GM15510 (cell line): Measurements from ENCODE around the gene DALRD3.

ENCODE experiments used
- POLR2A ChIP-seq: IDR thresholded peaks from 3 replicates; pipeline ENCODE4 v1.6.1; 2011; ENCODE audit warnings: borderline replicate concordance; ENCODE audit not compliant: insufficient read length; ENCODE audit errors: extremely low read depth

DALRD3 gene

GRCh38 chr3:49015765-49016164 is 2.6 kb downstream of the DALRD3 start:
- TF ChIP-seq POLR2A, result no peak

- TF ChIP-seq POLR2A, result no peak
Measured at GRCh38 chr3:49015072-49015471, 3.3 kb downstream of the DALRD3 start.

DNA sequence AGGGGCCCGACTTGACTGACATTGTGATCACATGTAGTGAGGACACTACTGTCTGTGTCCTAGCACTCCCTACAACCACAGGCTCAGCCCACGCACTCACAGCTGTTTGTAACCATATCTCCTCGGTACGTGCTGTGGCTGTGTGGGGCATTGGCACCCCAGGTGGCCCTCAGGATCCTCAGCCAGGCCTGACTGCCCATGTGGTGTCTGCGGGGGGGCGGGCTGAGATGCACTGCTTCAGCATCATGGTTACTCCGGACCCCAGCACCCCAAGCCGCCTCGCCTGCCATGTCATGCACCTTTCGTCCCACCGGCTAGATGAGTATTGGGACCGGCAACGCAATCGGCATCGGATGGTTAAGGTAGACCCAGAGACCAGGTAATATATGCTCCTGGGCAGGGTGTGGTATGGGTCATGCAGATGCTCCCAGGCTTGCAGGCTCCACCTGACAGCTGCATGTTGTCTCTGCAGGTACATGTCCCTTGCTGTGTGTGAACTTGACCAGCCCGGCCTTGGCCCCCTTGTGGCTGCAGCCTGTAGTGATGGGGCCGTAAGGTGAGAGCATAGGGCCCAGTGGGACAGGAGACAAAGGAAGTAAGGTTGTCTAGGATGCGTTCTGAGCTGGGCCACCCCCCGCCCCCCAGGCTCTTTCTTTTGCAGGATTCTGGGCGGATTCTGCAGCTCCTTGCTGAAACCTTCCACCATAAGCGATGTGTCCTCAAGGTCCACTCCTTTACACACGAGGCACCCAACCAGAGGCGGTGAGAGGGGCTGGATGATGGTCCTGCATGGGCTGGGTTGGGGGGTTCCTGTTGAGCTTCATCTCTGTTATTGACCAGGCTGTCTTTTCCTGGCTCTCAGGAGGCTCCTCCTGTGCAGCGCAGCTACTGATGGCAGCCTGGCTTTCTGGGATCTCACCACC is 4.4 kb downstream of the DALRD3 start:
- no peak for TF ChIP-seq POLR2A

- no peak for TF ChIP-seq POLR2A
Measured at GRCh38 chr3:49013113-49013737, 5.2 kb downstream of the DALRD3 start.

- no peak for TF ChIP-seq POLR2A
Measured at GRCh38 chr3:49012441-49013017, 5.9 kb downstream of the DALRD3 start.

DNA sequence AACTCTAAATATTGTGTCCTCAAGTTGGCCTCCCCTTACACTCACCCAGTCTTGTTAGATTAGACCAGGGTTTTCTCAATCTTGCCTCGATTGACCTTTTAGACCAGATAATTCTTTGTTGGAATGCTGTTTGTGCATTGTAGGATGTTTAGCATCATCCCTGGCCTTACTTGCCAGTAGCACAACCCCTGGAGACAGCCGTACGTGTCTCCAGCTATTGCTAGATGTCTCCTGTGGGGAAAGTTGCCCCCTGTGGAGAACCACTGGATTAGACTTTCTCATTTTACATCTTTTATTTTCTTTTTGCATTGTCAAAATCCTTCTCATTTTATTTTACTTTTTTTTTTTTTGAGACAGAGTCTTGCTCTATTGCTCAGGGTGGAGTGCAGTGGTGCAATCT is 9.0 kb downstream of the DALRD3 start:
- no peak for TF ChIP-seq POLR2A

- TF ChIP-seq POLR2A, result no peak
Measured at GRCh38 chr3:49007771-49008528, 10.4 kb downstream of the DALRD3 start.

DNA sequence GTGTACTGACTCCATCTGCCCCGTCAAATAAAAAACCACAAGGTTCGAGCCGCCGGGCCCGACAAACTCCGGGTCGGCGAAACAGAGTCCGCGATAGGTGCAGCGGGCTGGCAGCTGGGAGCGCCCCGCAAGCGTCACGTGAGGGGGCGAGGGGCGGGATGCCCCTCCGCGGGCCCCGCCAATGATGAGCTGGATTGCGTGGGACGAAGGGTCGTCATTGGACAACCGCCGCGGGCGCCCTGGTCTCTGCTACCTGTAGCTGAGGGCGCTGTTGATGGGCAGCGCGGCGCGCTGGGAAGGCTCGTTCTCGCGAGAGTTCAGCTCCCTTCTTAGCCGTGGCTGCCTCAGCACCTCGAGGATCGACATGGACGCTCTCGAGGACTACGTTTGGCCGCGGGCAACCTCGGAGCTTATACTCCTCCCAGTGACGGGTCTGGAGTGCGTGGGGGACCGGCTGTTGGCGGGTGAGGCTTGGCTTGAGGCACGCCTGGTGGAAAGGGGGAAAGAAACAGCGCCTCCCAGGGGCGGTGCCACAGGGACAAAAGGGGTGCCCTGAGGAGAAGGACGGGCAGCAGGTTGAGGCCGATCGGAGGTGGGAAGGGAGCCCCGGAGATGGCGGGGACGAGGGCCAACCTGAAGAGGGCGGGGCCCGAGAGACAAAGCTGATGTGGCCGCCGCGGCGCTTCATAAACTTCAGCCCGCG is 11.2 kb downstream of the DALRD3 start, which contains the start of gene WDR6:
TSS of gene WDR6 (plus strand) at position 324 of the 703 bp plus-strand sequence. CDS start at position 365, 41 bp downstream.
- peak; percentile 89 for TF ChIP-seq POLR2A

DNA sequence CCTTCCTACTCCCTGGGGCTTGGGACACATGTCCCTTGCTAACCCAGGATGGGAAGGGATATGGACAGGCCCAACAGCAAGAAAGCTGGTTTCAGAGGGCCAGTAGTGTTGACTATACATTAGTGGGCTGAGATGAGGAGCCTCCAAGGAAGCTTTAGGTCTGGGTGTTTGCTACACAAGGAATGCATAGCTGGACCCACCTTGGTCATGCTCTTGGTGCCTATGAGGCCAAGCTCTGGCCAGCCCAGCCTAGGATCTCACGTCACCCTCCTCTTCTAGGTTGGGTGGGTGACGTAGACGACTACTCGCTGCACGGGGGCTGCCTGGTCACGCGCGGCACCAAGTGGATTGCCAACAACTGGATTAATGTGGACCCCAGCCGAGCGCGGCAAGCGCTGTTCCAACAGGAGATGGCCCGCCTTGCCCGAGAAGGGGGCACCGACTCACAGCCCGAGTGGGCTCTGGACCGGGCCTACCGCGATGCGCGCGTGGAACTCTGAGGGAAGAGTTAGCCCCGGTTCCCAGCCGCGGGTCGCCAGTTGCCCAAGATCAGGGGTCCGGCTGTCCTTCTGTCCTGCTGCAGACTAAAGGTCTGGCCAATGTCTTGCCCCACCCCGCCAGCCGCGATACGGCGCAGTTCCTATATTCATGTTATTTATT is 11.8 kb downstream of the DALRD3 start:
- TF ChIP-seq POLR2A, result no peak

DNA sequence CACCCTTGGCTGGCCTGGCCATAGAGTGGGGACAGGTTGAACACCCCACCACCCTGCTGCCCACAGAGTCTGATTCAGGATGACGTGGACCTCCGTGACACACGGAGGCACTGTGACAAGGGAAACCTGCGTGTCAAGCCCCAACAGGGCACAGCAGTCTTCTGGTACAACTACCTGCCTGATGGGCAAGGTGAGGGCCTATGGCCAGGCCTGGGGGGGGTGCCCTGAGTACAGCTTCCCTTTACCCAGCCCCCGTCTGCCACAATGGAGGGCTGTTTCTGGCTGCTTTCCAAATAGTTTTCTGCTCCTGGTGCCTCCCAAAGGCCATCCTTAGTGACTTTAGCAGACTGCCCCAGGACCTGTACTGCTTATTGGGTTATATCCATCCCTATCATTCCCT is 12.4 kb downstream of the DALRD3 start:
- TF ChIP-seq POLR2A, result no peak

- TF ChIP-seq POLR2A, result no peak
Measured at GRCh38 chr3:49005303-49005680, 13.1 kb downstream of the DALRD3 start.

GRCh38 chr3:49004352-49005302 is 13.8 kb downstream of the DALRD3 start:
- no peak for TF ChIP-seq POLR2A

DNA sequence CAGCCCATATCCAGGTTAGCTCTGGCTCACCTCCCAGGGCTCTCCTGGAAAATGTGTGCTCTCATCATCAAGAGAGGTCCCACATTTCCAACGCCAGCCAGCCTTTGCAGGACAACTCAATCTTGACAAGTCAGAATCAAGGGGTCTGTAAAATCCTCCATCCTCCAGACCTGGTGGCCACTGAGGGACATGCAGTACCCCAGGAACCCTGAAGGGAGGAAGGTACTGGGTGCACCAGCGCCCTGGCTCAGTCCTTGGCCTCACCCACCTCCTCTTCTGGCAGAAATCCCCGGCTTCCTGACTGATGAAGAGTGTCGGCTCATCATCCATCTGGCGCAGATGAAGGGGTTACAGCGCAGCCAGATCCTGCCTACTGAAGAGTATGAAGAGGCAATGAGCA is 17.2 kb downstream of the DALRD3 start:
- no peak for TF ChIP-seq POLR2A

GRCh38 chr3:48999085-48999858 is 19.1 kb downstream of the DALRD3 start:
- no peak for TF ChIP-seq POLR2A
